Common myeloid progenitor, CD34-positive (primary cell): ENCODE measurements around the gene AP5S1.

ENCODE experiments used
- CTCF ChIA-PET: fragments of 350-600 bp; sonication (Branson Sonifier 250); formaldehyde crosslinking; loops from one replicate; lab custom pipeline; 2021; ENCODE audit warnings: antibody characterized with exemption; lab: Charles Lee
- POLR2A ChIA-PET: fragments of 350-600 bp; sonication (Branson Sonifier 250); formaldehyde crosslinking; loops from one replicate; lab custom pipeline; 2021; ENCODE audit warnings: antibody characterized with exemption; lab: Charles Lee
- DNase-seq, 3 donors: peaks; one replicate each; pipeline versions ENCODE4 v3.0.0 to v3.0.0-alpha.2; 2013
- H3K27ac ChIP-seq, 2 experiments: 1 replicate in 1 of 2; 2 replicates in 1 of 2; pipeline ENCODE4 v1.7.0; 2013; ENCODE audit warnings: inconsistent platforms in 2 of 2, low read length in 2 of 2, mild to moderate bottlenecking in 2 of 2, low read depth in 1 of 2, moderate library complexity in 1 of 2; ENCODE audit not compliant: severe bottlenecking in 2 of 2, insufficient read depth in 1 of 2, poor library complexity in 1 of 2
- H3K27me3 ChIP-seq, 5 experiments: replicated peaks in 2 of 5; 1 replicate in 3 of 5; 2 replicates in 2 of 5; pipeline versions ENCODE4 v1.6.1 to v1.7.0; 2013; ENCODE audit warnings: low read length in 4 of 5, mild to moderate bottlenecking in 2 of 5, moderate library complexity in 2 of 5, inconsistent platforms in 1 of 5; ENCODE audit not compliant: insufficient read depth in 5 of 5, control insufficient read depth in 4 of 5
- H3K36me3 ChIP-seq, 4 experiments: 1 replicate in 2 of 4; 2 replicates in 2 of 4; pipeline versions ENCODE4 v1.6.1 to v1.7.0; 2013; ENCODE audit warnings: low read length in 3 of 4, control low read depth in 1 of 4, mild to moderate bottlenecking in 1 of 4; ENCODE audit not compliant: control insufficient read depth in 4 of 4, insufficient read depth in 4 of 4
- H3K4me1 ChIP-seq, 4 experiments: 1 replicate in 3 of 4; 2 replicates in 1 of 4; pipeline versions ENCODE4 v1.6.1 to v1.7.1; 2013; ENCODE audit warnings: low read length in 3 of 4, mild to moderate bottlenecking in 3 of 4, control low read depth in 1 of 4, inconsistent platforms in 1 of 4, moderate library complexity in 1 of 4; ENCODE audit not compliant: control insufficient read depth in 4 of 4, insufficient read depth in 4 of 4; ENCODE audit errors: control extremely low read depth in 1 of 4
- H3K4me3 ChIP-seq, 7 experiments: 1 replicate in 4 of 7; 2 replicates in 3 of 7; pipeline versions ENCODE4 v1.5.1 to v1.7.0; 2013; ENCODE audit warnings: mild to moderate bottlenecking in 7 of 7, low read length in 6 of 7, moderate library complexity in 6 of 7, inconsistent platforms in 2 of 7, low read depth in 2 of 7, control low read depth in 1 of 7; ENCODE audit not compliant: insufficient read depth in 4 of 7, control insufficient read depth in 1 of 7; ENCODE audit errors: extremely low read depth in 1 of 7
- H3K9me3 ChIP-seq, 5 experiments: 1 replicate in 4 of 5; 2 replicates in 1 of 5; pipeline versions ENCODE4 v1.6.1 to v1.7.1; 2013; ENCODE audit warnings: low read length in 4 of 5, mild to moderate bottlenecking in 2 of 5, inconsistent platforms in 1 of 5, low read depth in 1 of 5, moderate library complexity in 1 of 5; ENCODE audit not compliant: control insufficient read depth in 4 of 5, insufficient read depth in 2 of 5; ENCODE audit errors: control extremely low read depth in 1 of 5
- WGBS: methylation state at CpG from one replicate; pipeline ENCODE4 v1.1.5; 2013; ENCODE audit not compliant: insufficient coverage; 5-methylcytosine and 5-hydroxymethylcytosine counted together

The AP5S1 gene

DNA sequence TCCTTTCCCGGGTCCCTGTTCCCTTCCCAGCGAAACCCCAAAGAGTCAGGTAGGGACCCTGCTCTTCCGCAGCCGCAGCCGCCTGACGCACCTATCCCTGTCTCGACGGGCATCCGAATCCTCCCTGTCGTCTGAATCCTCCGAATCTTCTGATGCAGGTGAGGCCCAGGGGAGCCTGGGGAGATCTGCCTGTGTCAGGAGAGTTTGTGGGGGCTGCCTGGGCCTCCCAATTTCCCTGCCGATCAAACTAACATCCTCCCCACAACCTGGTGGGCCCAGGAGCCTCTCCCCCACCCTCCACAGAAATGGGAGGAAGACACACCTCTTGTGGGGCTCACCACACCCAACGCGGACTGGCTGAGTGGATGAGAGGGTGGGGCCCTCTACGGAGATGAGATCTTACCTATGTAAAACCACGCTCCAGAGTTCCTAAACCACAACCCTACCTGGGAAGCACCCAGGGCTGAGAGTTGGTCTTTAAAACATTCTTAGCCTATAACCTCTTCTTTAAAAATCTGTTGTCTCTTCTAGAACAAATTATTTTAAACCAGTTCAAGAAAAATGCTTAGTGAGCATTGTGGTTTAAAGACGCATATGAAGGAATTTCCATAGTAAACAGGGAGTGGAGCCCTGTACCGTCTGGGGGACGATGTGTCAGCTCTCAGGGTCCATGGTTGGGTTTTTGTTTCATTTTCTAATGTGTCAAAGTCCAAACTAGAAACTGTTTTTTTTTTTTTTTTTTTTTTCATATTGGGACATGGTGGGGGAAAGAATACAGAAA lies 22.6 kb upstream of the AP5S1 start:
- Histone ChIP-seq H3K9me3 (no peaks in the 10 kb centered on the region), H3K27me3 (no peaks in the 10 kb centered on the region), H3K4me3 (no peak overlapping the region), H3K4me1 (peaks cover 0 to 30% (median 23%) of the 10 kb centered on the region in 4 experiments), H3K36me3 (peaks cover 0 to 50% (median 19%) of the 10 kb centered on the region in 4 experiments), H3K27ac (no peak overlapping the region)
- ChIA-PET POLR2A (interaction anchor here (0.6 kb wide), 1 partner anchor 13 kb away, joined by 7 read pairs; no protein-coding TSS in a partner anchor), CTCF (interaction anchor here (1.6 kb wide), 1 partner anchor 29 kb away, joined by 4 read pairs; no protein-coding TSS in a partner anchor)
- 87% methylated on average over 13 of the region's 19 CpGs for WGBS
- no peak for DNase-seq

- no peaks in the 10 kb centered on the region for H3K9me3 ChIP-seq
- no peak for DNase-seq
- H3K36me3 ChIP-seq, result peaks cover 0 to 56% (median 22%) of the 10 kb centered on the region in 4 experiments
- 100% methylated on average over 3 of the region's 5 CpGs for WGBS
- ChIA-PET POLR2A (no interaction called here), CTCF (interaction anchor here (1.4 kb wide), 1 partner anchor 16 kb away, joined by 5 read pairs; no protein-coding TSS in a partner anchor)
- no peaks in the 10 kb centered on the region for H3K27me3 ChIP-seq
- no peak overlapping the region for H3K27ac ChIP-seq
- H3K4me1 ChIP-seq, result peaks cover 0 to 30% (median 23%) of the 10 kb centered on the region in 4 experiments
- no peak overlapping the region for H3K4me3 ChIP-seq
Measured at GRCh38 chr20:3798373-3798768, 22.0 kb upstream of the AP5S1 start.

DNA sequence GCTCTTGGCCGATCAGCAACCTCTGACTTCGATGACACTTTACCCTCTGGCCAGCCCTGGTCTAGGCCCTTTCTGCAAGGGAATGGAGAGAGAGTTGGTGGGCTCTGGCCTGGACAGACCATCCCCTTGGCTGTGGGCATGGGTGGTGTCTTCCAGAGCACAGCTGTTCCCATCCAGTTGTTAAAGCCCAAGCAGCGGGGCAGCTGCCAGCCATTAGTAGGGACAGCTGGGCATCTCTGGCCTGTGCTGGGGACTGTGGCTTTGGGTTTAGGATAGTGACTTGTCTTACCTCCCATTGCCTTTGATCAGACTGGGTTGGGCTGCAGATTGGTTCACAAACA lies 21.5 kb upstream of the AP5S1 start:
- ChIA-PET POLR2A (no interaction called here), CTCF (interaction anchor here (1.4 kb wide), 1 partner anchor 15 kb away, joined by 5 read pairs; no protein-coding TSS in a partner anchor)
- Histone ChIP-seq H3K4me1 (peaks cover 0 to 30% (median 23%) of the 10 kb centered on the region in 4 experiments), H3K4me3 (no peak overlapping the region), H3K9me3 (no peaks in the 10 kb centered on the region), H3K27ac (no peak overlapping the region), H3K36me3 (peaks cover 0 to 61% (median 24%) of the 10 kb centered on the region in 4 experiments), H3K27me3 (no peaks in the 10 kb centered on the region)
- WGBS, result 100% methylated on average over 2 of the region's 3 CpGs
- DNase-seq, result no peak

DNA sequence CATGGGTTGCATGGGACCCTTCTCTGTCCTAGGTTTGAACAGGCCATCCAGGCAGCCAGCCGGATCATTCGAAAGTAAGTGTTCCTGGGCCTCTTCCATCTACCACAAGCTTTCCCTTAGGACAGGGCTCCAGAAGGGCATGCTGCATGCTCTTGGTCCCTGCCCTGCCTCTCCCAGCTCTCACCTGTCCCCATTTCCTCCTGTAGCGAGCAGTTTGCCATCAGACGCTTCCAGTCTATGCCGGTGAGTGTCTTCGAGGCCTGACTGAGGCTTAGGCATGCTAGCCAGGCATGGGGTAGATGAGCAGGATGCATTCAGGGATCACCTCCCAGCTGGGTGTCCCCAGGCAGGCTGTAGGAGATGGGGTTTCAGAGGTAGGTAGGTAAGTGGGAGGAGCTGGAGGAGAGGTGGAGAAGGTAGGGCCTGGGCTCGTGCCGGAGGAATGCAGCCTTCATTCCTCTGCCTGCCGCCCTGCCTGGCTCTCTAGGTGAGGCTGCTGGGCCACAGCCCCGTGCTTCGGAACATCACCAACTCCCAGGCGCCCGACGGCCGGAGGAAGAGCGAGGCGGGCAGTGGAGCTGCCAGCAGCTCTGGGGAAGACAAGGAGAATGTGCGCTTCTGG lies 20.0 kb upstream of the AP5S1 start:
- WGBS, result 94% methylated on average over 16 of the region's 18 CpGs
- no peak overlapping the region for H3K4me3 ChIP-seq
- H3K27ac ChIP-seq, result no peak overlapping the region
- no peaks in the 10 kb centered on the region for H3K9me3 ChIP-seq
- H3K4me1 ChIP-seq, result peaks cover 0 to 29% (median 20%) of the 10 kb centered on the region in 4 experiments
- CTCF ChIA-PET, result interaction anchor here (1.2 to 1.8 kb wide), 4 partner anchors 13 to 24 kb away, joined by 3 to 7 read pairs (median 5); no protein-coding TSS in a partner anchor
- H3K36me3 ChIP-seq, result peaks cover 0 to 76% (median 35%) of the 10 kb centered on the region in 4 experiments
- POLR2A ChIA-PET, result interaction anchor here (0.5 kb wide), 1 partner anchor 924 kb away, joined by 3 read pairs; no protein-coding TSS in a partner anchor
- DNase-seq, result no peak
- no peaks in the 10 kb centered on the region for H3K27me3 ChIP-seq

DNA sequence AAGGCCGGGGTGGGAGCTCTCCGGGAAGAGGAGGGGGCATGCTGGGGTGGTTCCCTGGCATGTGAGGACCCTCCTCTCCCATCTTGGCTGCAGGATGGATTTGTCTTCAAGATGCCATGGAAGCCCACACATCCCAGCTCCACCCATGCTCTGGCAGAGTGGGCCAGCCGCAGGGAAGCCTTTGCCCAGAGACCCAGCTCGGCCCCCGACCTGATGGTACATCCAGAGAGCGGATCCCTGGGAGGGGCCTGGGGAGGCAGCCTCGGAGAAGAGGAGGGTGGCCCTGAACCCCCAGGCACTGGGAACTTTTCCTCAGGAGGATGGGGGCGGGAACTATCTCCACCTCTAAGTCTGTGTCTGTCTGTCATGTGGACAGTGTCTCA lies 19.5 kb upstream of the AP5S1 start:
- 96% methylated on average over 8 of the region's 8 CpGs for WGBS
- CTCF ChIA-PET, result interaction anchor here (1.2 to 1.8 kb wide), 5 partner anchors 14 to 54 kb away, joined by 3 to 7 read pairs (median 4); no protein-coding TSS in a partner anchor
- Histone ChIP-seq H3K27me3 (no peaks in the 10 kb centered on the region), H3K27ac (no peak overlapping the region), H3K4me3 (no peak overlapping the region), H3K9me3 (no peaks in the 10 kb centered on the region), H3K36me3 (peaks cover 0 to 81% (median 35%) of the 10 kb centered on the region in 4 experiments), H3K4me1 (peaks cover 0 to 27% (median 18%) of the 10 kb centered on the region in 4 experiments)
- DNase-seq, result no peak
- POLR2A ChIA-PET, result no interaction called here

GRCh38 chr20:3801299-3801698 lies 19.0 kb upstream of the AP5S1 start:
- Histone ChIP-seq H3K4me1 (peaks cover 0 to 30% (median 19%) of the 10 kb centered on the region in 4 experiments), H3K9me3 (no peaks in the 10 kb centered on the region), H3K27ac (no peak overlapping the region), H3K36me3 (peaks cover 0 to 85% (median 35%) of the 10 kb centered on the region in 4 experiments), H3K4me3 (no peak overlapping the region), H3K27me3 (no peaks in the 10 kb centered on the region)
- ChIA-PET CTCF (interaction anchor here (1.2 to 1.8 kb wide), 4 partner anchors 14 to 54 kb away, joined by 4 to 7 read pairs (median 5); no protein-coding TSS in a partner anchor), POLR2A (no interaction called here)
- no CpG with 5 or more reads among the region's 4 CpGs for WGBS
- DNase-seq, result no peak
